Measurements from ENCODE around the gene ANKFN1. TPM values are rescaled to one million over a fixed set of nuclear protein-coding genes. Genes with fewer than 3 reads are reported as not detected.

ANKFN1 gene
- total and polyA plus RNA-seq, 5 donors = 0.02 to 0.15 (median 0.11) TPM; not detected in 2

GRCh38 chr17:56121191-56122051 is 31.9 kb upstream of the ANKFN1 start:
- no peak overlapping the region for H3K4me3 ChIP-seq (ENCODE audit: low read length)
- no peaks in the 10 kb centered on the region for H3K4me1 ChIP-seq (ENCODE audit: control insufficient read depth, insufficient read depth, low read length)
- no peak overlapping the region for H3K27ac ChIP-seq (ENCODE audit: low read length)
- DNase-seq = no peak
- no peaks in the 10 kb centered on the region for H3K9me3 ChIP-seq (ENCODE audit: control insufficient read depth, low read length)
- no peak for ATAC-seq
- peaks cover 5% of the 10 kb centered on the region for H3K27me3 ChIP-seq (ENCODE audit: control insufficient read depth, insufficient read depth)
- 78% methylated on average over 9 of the region's 9 CpGs for WGBS
- intact Hi-C loops (cut with DNase I) = no loop called here

DNA sequence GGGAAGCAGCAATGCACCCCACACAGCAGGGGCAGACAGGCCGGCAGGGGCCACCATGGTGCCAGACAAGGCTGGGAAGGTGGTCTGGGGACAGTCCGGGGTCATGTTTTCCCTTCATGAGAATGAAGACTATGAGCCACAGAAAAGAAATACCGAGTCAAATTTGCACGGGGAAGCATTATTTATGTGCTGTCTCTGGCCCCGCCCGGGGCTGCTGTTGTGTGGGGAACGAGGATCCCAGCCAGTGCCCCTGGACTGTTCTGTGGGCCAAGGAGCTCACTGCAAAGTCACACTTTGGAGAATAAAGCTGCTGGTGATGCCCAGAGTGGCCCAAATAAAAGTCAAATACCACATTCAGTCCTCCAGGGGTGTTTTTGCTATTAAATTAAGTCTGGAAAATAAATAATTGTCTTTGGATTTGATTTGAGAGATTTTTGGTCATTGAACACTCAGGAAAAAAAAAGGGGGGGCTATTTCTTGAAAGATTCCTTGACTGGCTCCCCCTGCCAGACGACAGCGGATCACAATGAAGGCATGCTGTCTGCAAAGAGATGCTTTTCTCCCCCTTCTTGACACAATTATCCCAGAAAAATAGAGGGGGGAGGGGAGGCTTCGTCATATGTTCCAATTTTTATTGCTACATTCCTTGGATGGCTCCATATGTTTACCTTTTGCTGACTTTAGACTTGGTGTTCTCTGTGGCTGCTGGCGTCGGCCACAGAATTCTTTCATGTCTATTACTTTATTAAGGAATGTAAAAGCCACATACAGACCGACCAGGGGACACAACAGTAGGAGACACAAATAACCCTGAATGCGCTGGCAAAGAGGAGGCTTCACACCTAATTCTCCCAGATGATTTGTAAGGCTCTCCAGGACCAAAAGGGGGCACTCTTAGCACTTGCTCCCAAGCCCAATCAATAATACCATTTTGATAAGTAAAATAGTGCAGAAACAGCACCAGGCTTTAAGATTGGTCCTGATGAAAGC is 27.1 kb upstream of the ANKFN1 start:
- intact Hi-C loops (cut with DNase I) = no loop called here
- H3K27ac ChIP-seq (ENCODE audit: low read length) = no peak overlapping the region
- no peak for ATAC-seq
- no peaks in the 10 kb centered on the region for H3K4me1 ChIP-seq (ENCODE audit: control insufficient read depth, insufficient read depth, low read length)
- H3K4me3 ChIP-seq (ENCODE audit: low read length) = no peak overlapping the region
- no peak for DNase-seq
- H3K27me3 ChIP-seq (ENCODE audit: control insufficient read depth, insufficient read depth) = no peaks in the 10 kb centered on the region
- 49% methylated on average over 14 of the region's 14 CpGs for WGBS
- H3K9me3 ChIP-seq (ENCODE audit: control insufficient read depth, low read length) = no peaks in the 10 kb centered on the region

GRCh38 chr17:56130026-56130425 is 23.2 kb upstream of the ANKFN1 start:
- Histone ChIP-seq H3K27me3 (ENCODE audit: control insufficient read depth, insufficient read depth) (no peaks in the 10 kb centered on the region), H3K9me3 (ENCODE audit: control insufficient read depth, low read length) (no peaks in the 10 kb centered on the region), H3K4me3 (ENCODE audit: low read length) (no peak overlapping the region), H3K27ac (ENCODE audit: low read length) (no peak overlapping the region), H3K4me1 (ENCODE audit: control insufficient read depth, insufficient read depth, low read length) (no peaks in the 10 kb centered on the region)
- ATAC-seq (no peak), DNase-seq (no peak)
- intact Hi-C loops (cut with DNase I) = no loop called here
- 72% methylated on average over 9 of the region's 9 CpGs for WGBS

DNA sequence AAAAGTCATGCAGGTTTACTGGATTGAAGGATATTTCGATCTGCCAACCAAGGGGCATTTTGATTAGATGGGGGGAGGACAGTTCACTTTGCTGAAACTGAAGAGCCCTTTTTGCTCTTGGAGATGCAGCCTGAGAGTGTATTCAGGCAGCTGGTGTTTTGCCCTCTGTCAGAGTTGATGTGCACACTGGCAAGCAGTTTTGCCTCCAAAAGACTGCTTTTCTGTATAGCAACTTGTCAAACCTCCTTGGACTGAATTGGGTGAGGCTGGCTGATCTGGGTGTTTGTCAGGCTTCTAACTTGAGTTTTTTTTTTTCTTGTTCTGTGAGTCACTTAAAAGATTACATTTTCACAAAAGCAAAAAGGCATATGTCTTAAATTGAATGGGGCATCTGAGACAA is 22.6 kb upstream of the ANKFN1 start:
- Histone ChIP-seq H3K27ac (ENCODE audit: low read length) (no peak overlapping the region), H3K4me3 (ENCODE audit: low read length) (no peak overlapping the region), H3K4me1 (ENCODE audit: control insufficient read depth, insufficient read depth, low read length) (no peaks in the 10 kb centered on the region), H3K27me3 (ENCODE audit: control insufficient read depth, insufficient read depth) (no peaks in the 10 kb centered on the region), H3K9me3 (ENCODE audit: control insufficient read depth, low read length) (no peaks in the 10 kb centered on the region)
- DNase-seq = no peak
- intact Hi-C loops (cut with DNase I) = no loop called here
- WGBS = 83% methylated on average over 1 of the region's 1 CpG
- ATAC-seq = no peak

GRCh38 chr17:56131431-56131830 is 21.8 kb upstream of the ANKFN1 start:
- intact Hi-C loops (cut with DNase I) = no loop called here
- WGBS = 84% methylated on average over 3 of the region's 3 CpGs

DNA sequence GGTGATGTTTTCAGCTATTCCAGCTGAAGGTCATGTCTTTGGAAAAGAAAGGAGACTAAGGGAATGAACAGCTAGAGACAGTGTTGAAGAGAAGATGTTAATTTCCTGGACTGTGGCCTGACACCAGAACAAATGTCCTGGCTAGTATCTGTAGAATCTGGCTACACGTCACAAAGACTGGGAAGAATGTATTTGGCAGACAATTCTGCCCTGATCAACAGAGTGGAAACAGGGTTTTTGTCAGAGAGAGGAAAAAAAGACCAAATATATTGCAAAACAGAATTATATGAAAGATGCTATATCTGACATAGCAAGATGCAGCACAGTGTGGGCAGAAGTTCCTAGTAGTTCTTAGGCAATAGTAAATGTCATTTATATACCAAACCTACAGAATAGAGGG is 17.0 kb upstream of the ANKFN1 start:
- no peaks in the 10 kb centered on the region for H3K9me3 ChIP-seq (ENCODE audit: control insufficient read depth, low read length)
- no peak overlapping the region for H3K27ac ChIP-seq (ENCODE audit: low read length)
- no peaks in the 10 kb centered on the region for H3K4me1 ChIP-seq (ENCODE audit: control insufficient read depth, insufficient read depth, low read length)
- ATAC-seq (no peak), DNase-seq (no peak)
- no peaks in the 10 kb centered on the region for H3K27me3 ChIP-seq (ENCODE audit: control insufficient read depth, insufficient read depth)
- WGBS = 29% methylated on average over 1 of the region's 1 CpG
- intact Hi-C loops (cut with DNase I) = no loop called here
- no peak overlapping the region for H3K4me3 ChIP-seq (ENCODE audit: low read length)

More at GRCh38 chr17:56131431-56131830, 21.8 kb upstream of the ANKFN1 start:
- no peak overlapping the region for H3K4me3 ChIP-seq (ENCODE audit: low read length)
- no peaks in the 10 kb centered on the region for H3K9me3 ChIP-seq (ENCODE audit: control insufficient read depth, low read length)
- H3K27ac ChIP-seq (ENCODE audit: low read length) = no peak overlapping the region
- ATAC-seq = no peak
- no peaks in the 10 kb centered on the region for H3K27me3 ChIP-seq (ENCODE audit: control insufficient read depth, insufficient read depth)
- H3K4me1 ChIP-seq (ENCODE audit: control insufficient read depth, insufficient read depth, low read length) = no peaks in the 10 kb centered on the region
- DNase-seq = no peak

- 53% methylated on average over 7 of the region's 7 CpGs for WGBS
Observed at GRCh38 chr17:56141046-56141839, 12.0 kb upstream of the ANKFN1 start.

GRCh38 chr17:56142325-56142724 is 10.9 kb upstream of the ANKFN1 start:
- Histone ChIP-seq H3K4me3 (ENCODE audit: low read length) (no peak overlapping the region), H3K27me3 (ENCODE audit: control insufficient read depth, insufficient read depth) (no peaks in the 10 kb centered on the region), H3K4me1 (ENCODE audit: control insufficient read depth, insufficient read depth, low read length) (no peaks in the 10 kb centered on the region), H3K9me3 (ENCODE audit: control insufficient read depth, low read length) (no peaks in the 10 kb centered on the region), H3K27ac (ENCODE audit: low read length) (no peak overlapping the region)
- DNase-seq = no peak
- WGBS = 54% methylated on average over 1 of the region's 1 CpG
- ATAC-seq = no peak
- intact Hi-C loops (cut with DNase I) = no loop called here

More at GRCh38 chr17:56141046-56141839, 12.0 kb upstream of the ANKFN1 start:
- ATAC-seq (no peak), DNase-seq (no peak)
- Histone ChIP-seq H3K9me3 (ENCODE audit: control insufficient read depth, low read length) (no peaks in the 10 kb centered on the region), H3K27me3 (ENCODE audit: control insufficient read depth, insufficient read depth) (no peaks in the 10 kb centered on the region), H3K4me1 (ENCODE audit: control insufficient read depth, insufficient read depth, low read length) (no peaks in the 10 kb centered on the region), H3K4me3 (ENCODE audit: low read length) (no peak overlapping the region), H3K27ac (ENCODE audit: low read length) (no peak overlapping the region)
- intact Hi-C loops (cut with DNase I) = no loop called here

- intact Hi-C loops (cut with DNase I) = no loop called here
- DNase-seq (no peak), ATAC-seq (no peak)
- 84% methylated on average over 4 of the region's 4 CpGs for WGBS
- no peaks in the 10 kb centered on the region for H3K27me3 ChIP-seq (ENCODE audit: control insufficient read depth, insufficient read depth)
- H3K4me3 ChIP-seq (ENCODE audit: low read length) = no peak overlapping the region
- no peak overlapping the region for H3K27ac ChIP-seq (ENCODE audit: low read length)
- no peaks in the 10 kb centered on the region for H3K9me3 ChIP-seq (ENCODE audit: control insufficient read depth, low read length)
- no peaks in the 10 kb centered on the region for H3K4me1 ChIP-seq (ENCODE audit: control insufficient read depth, insufficient read depth, low read length)
Observed at GRCh38 chr17:56142781-56143180, 10.5 kb upstream of the ANKFN1 start.

GRCh38 chr17:56144223-56144622 is 9.1 kb upstream of the ANKFN1 start:
- ATAC-seq (no peak), DNase-seq (no peak)
- intact Hi-C loops (cut with DNase I) = no loop called here
- WGBS = 74% methylated on average over 3 of the region's 3 CpGs
- no peak overlapping the region for H3K4me3 ChIP-seq (ENCODE audit: low read length)
- no peak overlapping the region for H3K27ac ChIP-seq (ENCODE audit: low read length)
- no peaks in the 10 kb centered on the region for H3K9me3 ChIP-seq (ENCODE audit: control insufficient read depth, low read length)
- H3K4me1 ChIP-seq (ENCODE audit: control insufficient read depth, insufficient read depth, low read length) = no peaks in the 10 kb centered on the region
- H3K27me3 ChIP-seq (ENCODE audit: control insufficient read depth, insufficient read depth) = no peaks in the 10 kb centered on the region

All from right cardiac atrium (tissue), 5 donors.